GM12891 (cell line): ENCODE results near the gene GAGE1. TPM values are rescaled to one million over a fixed set of nuclear protein-coding genes. Genes with fewer than 3 reads are reported as not detected.
"Not testable (repeated sequence)": the region's sequence is repeated elsewhere in the genome, so short reads cannot be mapped to it uniquely, and the experiment has no call there.

ENCODE experiments used
- DNase-seq: peaks from one replicate; pipeline ENCODE4 v3.0.0; 2011; ENCODE audit warnings: low spot score; ENCODE audit not compliant: insufficient read length
- FAIRE-seq: peaks from 2 replicates; lab custom pipeline; 2011; peaks lifted over from hg19 to GRCh38; lab: Jason Lieb, UNC
- PAX5 ChIP-seq: IDR thresholded peaks from 2 replicates; pipeline ENCODE4 v1.6.1; 2011; ENCODE audit warnings: low read length, moderate library complexity, mild to moderate bottlenecking; ENCODE audit not compliant: insufficient read depth, severe bottlenecking
- POLR2A ChIP-seq: IDR thresholded peaks from 2 replicates; pipeline ENCODE4 v1.6.1; 2011; ENCODE audit warnings: low read depth, low read length, control low read depth
- POLR2AphosphoS5 ChIP-seq: IDR thresholded peaks from 2 replicates; pipeline ENCODE4 v1.6.1; 2011; ENCODE audit warnings: low read depth, low read length, control low read depth
- POU2F2 ChIP-seq: IDR thresholded peaks from 2 replicates; pipeline ENCODE4 v1.6.1; 2011; ENCODE audit warnings: low read depth, mild to moderate bottlenecking, control low read depth, low read length, moderate library complexity
- SPI1 ChIP-seq: IDR thresholded peaks from 2 replicates; pipeline ENCODE4 v1.6.1; 2011; ENCODE audit warnings: low read depth, low read length, control low read depth
- TAF1 ChIP-seq: IDR thresholded peaks from 2 replicates; pipeline ENCODE4 v1.6.1; 2011; ENCODE audit warnings: low read depth, low read length, control low read depth
- polyA plus RNA-seq: library from polyadenylated mRNA; unstranded; fragments of >200 nt; gene quantifications from one replicate; pipeline ENCODE4 v1.2.1, GENCODE V29; 2012; ENCODE audit warnings: low read depth, missing spikeins, inconsistent platforms; ENCODE audit not compliant: missing spikeins

The GAGE1 gene, protein sequence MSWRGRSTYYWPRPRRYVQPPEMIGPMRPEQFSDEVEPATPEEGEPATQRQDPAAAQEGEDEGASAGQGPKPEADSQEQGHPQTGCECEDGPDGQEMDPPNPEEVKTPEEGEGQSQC
- polyA plus RNA-seq = not detected

DNA sequence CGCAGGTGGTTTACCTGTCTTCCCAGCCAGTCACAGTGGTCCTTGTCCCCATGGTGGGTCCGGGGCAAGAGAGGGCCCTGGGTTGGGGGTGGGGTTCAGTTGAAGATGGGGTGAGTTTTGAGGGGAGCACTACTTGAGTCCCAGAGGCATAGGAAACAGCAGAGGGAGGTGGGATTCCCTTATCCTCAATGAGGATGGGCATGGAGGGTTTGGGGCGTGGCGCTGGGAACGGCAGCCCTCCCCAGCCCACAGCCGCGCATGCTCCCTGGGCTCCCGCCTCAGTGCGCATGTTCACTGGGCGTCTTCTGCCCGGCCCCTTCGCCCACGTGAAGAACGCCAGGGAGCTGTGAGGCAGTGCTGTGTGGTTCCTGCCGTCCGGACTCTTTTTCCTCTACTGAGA, at the start of gene GAGE1:
Gene GAGE1 (plus strand): TSS at position 301 of the 400 bp plus-strand sequence. CDS start 1,155 bp downstream, outside the sequence.
- not testable (repeated sequence) for DNase-seq, FAIRE-seq

DNA sequence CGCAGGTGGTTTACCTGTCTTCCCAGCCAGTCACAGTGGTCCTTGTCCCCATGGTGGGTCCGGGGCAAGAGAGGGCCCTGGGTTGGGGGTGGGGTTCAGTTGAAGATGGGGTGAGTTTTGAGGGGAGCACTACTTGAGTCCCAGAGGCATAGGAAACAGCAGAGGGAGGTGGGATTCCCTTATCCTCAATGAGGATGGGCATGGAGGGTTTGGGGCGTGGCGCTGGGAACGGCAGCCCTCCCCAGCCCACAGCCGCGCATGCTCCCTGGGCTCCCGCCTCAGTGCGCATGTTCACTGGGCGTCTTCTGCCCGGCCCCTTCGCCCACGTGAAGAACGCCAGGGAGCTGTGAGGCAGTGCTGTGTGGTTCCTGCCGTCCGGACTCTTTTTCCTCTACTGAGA, 47.8 kb upstream of the GAGE1 start, which contains the start of gene GAGE12E:
Gene GAGE12E (plus strand): TSS at position 301 of the 400 bp plus-strand sequence. CDS start 1,155 bp downstream, outside the sequence.
- FAIRE-seq, DNase-seq: not testable (repeated sequence)

DNA sequence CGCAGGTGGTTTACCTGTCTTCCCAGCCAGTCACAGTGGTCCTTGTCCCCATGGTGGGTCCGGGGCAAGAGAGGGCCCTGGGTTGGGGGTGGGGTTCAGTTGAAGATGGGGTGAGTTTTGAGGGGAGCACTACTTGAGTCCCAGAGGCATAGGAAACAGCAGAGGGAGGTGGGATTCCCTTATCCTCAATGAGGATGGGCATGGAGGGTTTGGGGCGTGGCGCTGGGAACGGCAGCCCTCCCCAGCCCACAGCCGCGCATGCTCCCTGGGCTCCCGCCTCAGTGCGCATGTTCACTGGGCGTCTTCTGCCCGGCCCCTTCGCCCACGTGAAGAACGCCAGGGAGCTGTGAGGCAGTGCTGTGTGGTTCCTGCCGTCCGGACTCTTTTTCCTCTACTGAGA, 38.3 kb upstream of the GAGE1 start, which contains the start of gene GAGE12F:
Gene GAGE12F (plus strand): TSS at position 301 of the 400 bp plus-strand sequence. CDS start 1,155 bp downstream, outside the sequence.
- not testable (repeated sequence) for DNase-seq, FAIRE-seq

DNA sequence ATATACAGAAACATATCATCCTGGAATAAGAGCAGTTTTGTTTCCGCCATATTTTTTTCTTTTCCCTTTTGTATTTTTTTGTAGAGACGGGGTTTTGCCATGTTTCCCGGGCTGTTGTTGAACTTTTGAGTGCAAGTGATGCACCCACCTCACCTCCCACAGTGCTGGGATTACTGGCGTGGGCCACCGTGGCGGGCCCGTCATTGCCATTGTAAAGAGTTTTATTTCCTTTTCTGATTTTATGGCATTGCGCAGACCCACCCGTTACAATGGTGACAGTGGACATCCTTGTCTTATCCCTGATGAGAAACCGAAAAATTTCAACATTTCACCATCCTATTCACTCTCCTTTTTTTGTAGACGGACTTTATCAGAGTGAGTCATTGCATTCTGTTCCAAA, 30.1 kb upstream of the GAGE1 start:
- DNase-seq, FAIRE-seq: not testable (repeated sequence)

DNA sequence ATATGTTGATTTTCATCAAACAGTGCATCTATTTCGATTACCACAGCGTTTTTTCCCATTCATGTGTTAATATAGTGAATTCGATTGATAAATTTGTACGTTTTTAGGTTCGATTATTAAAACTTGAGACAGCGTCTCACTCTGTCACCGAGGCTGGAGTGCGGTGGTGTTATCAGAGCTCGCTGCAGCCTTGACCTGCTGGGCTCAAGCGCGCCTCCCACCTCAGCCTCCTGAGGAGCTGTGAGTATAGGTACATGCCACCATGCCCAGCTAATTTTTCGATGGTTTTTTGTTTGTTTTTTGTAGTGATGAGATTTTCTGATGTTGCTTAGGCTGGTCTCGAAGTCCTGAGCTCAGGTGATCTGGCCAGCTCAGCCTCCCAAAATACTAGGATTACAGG, 29.7 kb upstream of the GAGE1 start:
- FAIRE-seq, DNase-seq: not testable (repeated sequence)

DNA sequence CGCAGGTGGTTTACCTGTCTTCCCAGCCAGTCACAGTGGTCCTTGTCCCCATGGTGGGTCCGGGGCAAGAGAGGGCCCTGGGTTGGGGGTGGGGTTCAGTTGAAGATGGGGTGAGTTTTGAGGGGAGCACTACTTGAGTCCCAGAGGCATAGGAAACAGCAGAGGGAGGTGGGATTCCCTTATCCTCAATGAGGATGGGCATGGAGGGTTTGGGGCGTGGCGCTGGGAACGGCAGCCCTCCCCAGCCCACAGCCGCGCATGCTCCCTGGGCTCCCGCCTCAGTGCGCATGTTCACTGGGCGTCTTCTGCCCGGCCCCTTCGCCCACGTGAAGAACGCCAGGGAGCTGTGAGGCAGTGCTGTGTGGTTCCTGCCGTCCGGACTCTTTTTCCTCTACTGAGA, 28.7 kb upstream of the GAGE1 start, which contains the start of gene GAGE12G:
Gene GAGE12G (plus strand): TSS at position 301 of the 400 bp plus-strand sequence. CDS start 1,155 bp downstream, outside the sequence.
- FAIRE-seq, DNase-seq: not testable (repeated sequence)

DNA sequence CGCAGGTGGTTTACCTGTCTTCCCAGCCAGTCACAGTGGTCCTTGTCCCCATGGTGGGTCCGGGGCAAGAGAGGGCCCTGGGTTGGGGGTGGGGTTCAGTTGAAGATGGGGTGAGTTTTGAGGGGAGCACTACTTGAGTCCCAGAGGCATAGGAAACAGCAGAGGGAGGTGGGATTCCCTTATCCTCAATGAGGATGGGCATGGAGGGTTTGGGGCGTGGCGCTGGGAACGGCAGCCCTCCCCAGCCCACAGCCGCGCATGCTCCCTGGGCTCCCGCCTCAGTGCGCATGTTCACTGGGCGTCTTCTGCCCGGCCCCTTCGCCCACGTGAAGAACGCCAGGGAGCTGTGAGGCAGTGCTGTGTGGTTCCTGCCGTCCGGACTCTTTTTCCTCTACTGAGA, 19.2 kb upstream of the GAGE1 start, which contains the start of gene GAGE12H:
Gene GAGE12H (plus strand): TSS at position 301 of the 400 bp plus-strand sequence. CDS start 1,155 bp downstream, outside the sequence.
- not testable (repeated sequence) for DNase-seq, FAIRE-seq

DNA sequence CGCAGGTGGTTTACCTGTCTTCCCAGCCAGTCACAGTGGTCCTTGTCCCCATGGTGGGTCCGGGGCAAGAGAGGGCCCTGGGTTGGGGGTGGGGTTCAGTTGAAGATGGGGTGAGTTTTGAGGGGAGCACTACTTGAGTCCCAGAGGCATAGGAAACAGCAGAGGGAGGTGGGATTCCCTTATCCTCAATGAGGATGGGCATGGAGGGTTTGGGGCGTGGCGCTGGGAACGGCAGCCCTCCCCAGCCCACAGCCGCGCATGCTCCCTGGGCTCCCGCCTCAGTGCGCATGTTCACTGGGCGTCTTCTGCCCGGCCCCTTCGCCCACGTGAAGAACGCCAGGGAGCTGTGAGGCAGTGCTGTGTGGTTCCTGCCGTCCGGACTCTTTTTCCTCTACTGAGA, 9.6 kb upstream of the GAGE1 start, which contains the start of gene GAGE2A:
Gene GAGE2A (plus strand): TSS at position 301 of the 400 bp plus-strand sequence. CDS start 1,155 bp downstream, outside the sequence.
- not testable (repeated sequence) for DNase-seq, FAIRE-seq

DNA sequence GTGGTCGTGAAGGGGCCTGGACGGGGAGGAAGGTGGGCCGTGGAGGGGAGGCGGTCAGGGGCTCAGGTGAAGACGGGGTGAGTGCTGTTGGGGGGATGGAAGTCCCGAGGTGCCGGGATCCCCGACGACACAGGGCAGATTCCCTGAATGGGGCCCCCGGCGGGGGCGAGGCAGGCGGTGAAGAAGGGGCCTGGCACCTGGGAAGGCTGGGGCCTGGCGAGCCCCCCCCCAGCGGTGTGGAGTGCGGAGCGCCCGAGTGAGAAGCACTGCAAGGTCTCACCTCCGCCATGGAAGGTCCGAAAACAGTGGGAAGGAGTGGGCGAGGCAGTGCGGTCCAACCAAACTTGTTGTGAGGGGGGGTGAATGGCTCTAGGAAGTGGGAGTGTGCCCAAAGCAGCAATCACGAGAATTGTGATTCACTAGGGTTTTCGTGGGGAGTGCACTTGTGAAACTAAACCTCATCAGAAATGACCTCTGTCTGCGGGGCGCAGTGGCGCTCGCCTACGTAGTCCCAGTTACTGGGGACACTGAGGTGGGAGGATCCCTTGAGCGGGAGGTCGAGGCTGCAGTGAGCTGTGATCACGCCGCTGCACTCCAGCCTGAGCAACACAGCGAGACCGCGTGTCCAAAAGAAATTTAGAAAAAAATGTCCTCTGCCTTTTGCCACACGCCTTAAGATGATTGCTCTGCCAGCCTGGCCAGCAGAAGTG, 8.9 kb upstream of the GAGE1 start:
- not testable (repeated sequence) for FAIRE-seq

DNA sequence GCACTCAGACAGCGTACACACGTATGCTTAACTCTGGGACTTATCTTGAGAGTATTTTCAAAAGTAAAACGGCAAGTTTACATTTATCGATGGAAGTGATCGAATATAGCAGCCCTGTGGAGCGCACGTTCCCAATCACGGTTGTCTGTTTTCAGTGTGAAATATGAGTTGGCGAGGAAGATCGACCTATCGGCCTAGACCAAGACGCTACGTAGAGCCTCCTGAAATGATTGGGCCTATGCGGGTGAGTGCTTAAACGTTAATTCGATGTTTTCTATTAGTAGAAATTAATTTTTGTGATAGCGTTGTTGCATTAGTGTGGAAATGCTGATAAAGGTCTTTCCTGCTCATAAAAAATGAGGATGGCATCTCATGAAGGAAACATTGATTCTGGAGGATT, 8.3 kb upstream of the GAGE1 start:
- not testable (repeated sequence) for FAIRE-seq, DNase-seq

More for the DNA sequence above, 8.9 kb upstream of the GAGE1 start:
- DNase-seq = not testable (repeated sequence)

DNA sequence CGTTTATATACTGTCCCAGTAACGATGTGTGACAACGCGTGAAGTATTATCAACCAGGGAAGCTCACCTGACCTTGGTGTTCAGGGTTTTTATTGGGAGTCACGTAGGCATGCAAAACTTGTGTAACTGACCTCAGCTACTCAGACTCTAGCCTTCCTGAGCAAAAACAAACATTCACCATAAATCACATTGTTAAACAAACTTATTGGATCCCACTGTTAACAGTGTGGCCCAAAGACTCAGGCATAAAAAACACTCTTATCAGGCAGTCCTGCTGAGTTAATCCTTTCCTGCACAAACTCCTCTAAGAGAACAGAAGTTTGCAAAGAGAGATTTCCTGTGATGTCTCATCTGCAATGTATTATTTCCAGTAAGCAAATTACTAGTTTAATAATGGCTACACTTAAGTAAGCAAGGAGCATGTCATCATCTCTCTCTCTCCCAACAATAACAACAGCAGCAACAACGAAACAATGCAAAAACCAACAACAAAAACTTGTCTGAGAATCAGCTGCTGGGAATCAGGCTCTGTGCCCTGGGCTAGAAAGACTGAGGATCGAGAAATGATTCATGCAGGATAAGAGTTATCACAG, 12.0 kb downstream of the GAGE1 start:
- DNase-seq (no peak), FAIRE-seq (no peak)
- TF ChIP-seq POLR2A = no peak
- no peak for TF ChIP-seq POU2F2
- TF ChIP-seq PAX5 = no peak
- TF ChIP-seq SPI1 = no peak
- no peak for TF ChIP-seq TAF1
- no peak for TF ChIP-seq POLR2AphosphoS5

DNA sequence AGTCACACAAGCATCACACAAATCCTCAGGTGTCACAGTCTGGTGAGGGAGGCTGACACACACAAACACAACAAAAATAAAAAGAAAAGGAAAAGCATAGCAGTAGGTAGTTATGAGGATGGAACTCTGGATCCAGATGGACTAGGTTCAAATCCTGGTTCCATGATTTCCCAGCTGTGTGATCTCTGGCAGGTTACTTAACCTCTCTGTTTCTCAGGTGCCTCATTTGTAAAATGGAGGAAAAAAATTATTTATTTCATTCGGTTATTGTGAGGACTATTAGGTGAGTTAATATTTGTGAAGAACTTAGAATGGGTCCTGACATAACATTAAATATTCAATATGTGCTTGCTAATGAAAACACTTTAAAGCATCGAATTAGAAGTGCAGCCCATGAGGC, 19.8 kb downstream of the GAGE1 start:
- DNase-seq (no peak), FAIRE-seq (no peak)
- TF ChIP-seq SPI1 = no peak
- no peak for TF ChIP-seq POU2F2
- no peak for TF ChIP-seq TAF1
- TF ChIP-seq POLR2A = no peak
- TF ChIP-seq POLR2AphosphoS5 = no peak
- TF ChIP-seq PAX5 = no peak
